ENCODE measurements around the gene SKOR1. TPM values are rescaled to one million over a fixed set of nuclear protein-coding genes. Genes with fewer than 3 reads are reported as not detected.

Gene SKOR1
- total and polyA plus RNA-seq, 9 donors: 0.05 to 1.2 (median 0.88) TPM

GRCh38 chr15:67816668-67817067 lies 8.6 kb upstream of the SKOR1 start:
- 91 to 96% (median 93%) methylated on average over 3 of the region's 3 CpGs for WGBS, 3 donors
- H3K27me3 ChIP-seq: peaks cover 5% of the 10 kb centered on the region
- H3K4me1 ChIP-seq (ENCODE audit: insufficient read depth): no peaks in the 10 kb centered on the region
- no peak overlapping the region for H3K4me3 ChIP-seq
- H3K9me3 ChIP-seq: peaks cover 0 to 3% of the 10 kb centered on the region in 2 donors
- no peaks in the 10 kb centered on the region for H3K36me3 ChIP-seq
- intact Hi-C loops (cut with DNase I): loop anchor here in 1 of 4 donors (10.0 kb wide), 1 partner anchor 342 kb away; no protein-coding TSS in a partner anchor
- H3K27ac ChIP-seq: no peak overlapping the region
- DNase-seq: no peak
- TF ChIP-seq, protein P1, sequence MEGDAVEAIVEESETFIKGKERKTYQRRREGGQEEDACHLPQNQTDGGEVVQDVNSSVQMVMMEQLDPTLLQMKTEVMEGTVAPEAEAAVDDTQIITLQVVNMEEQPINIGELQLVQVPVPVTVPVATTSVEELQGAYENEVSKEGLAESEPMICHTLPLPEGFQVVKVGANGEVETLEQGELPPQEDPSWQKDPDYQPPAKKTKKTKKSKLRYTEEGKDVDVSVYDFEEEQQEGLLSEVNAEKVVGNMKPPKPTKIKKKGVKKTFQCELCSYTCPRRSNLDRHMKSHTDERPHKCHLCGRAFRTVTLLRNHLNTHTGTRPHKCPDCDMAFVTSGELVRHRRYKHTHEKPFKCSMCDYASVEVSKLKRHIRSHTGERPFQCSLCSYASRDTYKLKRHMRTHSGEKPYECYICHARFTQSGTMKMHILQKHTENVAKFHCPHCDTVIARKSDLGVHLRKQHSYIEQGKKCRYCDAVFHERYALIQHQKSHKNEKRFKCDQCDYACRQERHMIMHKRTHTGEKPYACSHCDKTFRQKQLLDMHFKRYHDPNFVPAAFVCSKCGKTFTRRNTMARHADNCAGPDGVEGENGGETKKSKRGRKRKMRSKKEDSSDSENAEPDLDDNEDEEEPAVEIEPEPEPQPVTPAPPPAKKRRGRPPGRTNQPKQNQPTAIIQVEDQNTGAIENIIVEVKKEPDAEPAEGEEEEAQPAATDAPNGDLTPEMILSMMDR (IDR thresholded peaks at IDR 0.05): no peak
- TF ChIP-seq POLR2A (IDR thresholded peaks at IDR 0.05): no peak

- Histone ChIP-seq H3K9me3 (peaks cover 0 to 3% of the 10 kb centered on the region in 2 donors), H3K27ac (no peak overlapping the region), H3K36me3 (no peaks in the 10 kb centered on the region), H3K4me1 (ENCODE audit: insufficient read depth) (no peaks in the 10 kb centered on the region), H3K4me3 (no peak overlapping the region), H3K27me3 (peaks cover 18% of the 10 kb centered on the region)
- TF ChIP-seq EP300 (IDR thresholded peaks at IDR 0.05): no peak
- TF ChIP-seq POLR2A (IDR thresholded peaks at IDR 0.05): no peak
- TF ChIP-seq, protein P1 (IDR thresholded peaks at IDR 0.05): no peak
- intact Hi-C loops (cut with DNase I): loop anchor here in 1 of 4 donors (10.0 kb wide), 1 partner anchor 344 kb away; no protein-coding TSS in a partner anchor
- WGBS, 3 donors: 60 to 72% (median 60%) methylated on average over 3 of the region's 3 CpGs
- peak in 1 of 5 donors; percentile 3 for DNase-seq
Measured at GRCh38 chr15:67818464-67818863, 6.8 kb upstream of the SKOR1 start.

DNA sequence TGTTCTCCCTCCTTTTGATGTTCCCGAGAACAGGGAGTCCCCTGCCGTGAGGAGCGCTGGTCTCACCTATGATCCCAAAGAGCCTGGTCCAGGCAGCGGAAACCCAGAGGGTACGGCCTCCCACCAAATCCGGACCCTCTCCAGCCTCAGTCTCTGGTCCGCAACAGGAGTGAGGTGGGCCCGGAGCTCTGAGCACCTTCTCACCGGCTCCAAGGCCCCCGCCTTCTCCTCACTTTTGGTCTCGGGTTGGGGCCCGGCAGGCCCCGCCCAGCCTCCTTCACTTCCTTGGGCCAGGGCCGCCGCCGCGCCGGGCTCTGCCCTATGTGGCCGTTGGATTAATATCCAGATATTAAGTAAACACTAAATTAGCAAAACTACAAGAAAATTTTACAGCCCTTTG lies 5.7 kb upstream of the SKOR1 start:
- no peak for DNase-seq
- intact Hi-C loops (cut with DNase I): loop anchor here in 1 of 4 donors (10.0 kb wide), 1 partner anchor 345 kb away; no protein-coding TSS in a partner anchor
- Histone ChIP-seq H3K36me3 (no peaks in the 10 kb centered on the region), H3K27ac (no peak overlapping the region), H3K4me3 (no peak overlapping the region), H3K27me3 (peaks cover 18% of the 10 kb centered on the region), H3K4me1 (ENCODE audit: insufficient read depth) (no peaks in the 10 kb centered on the region), H3K9me3 (peaks cover 0 to 3% of the 10 kb centered on the region in 2 donors)
- 11 to 18% (median 11%) methylated on average over 18 to 19 of the region's 19 CpGs for WGBS, 3 donors
- TF ChIP-seq POLR2A (IDR thresholded peaks at IDR 0.05) (no peak), EP300 (IDR thresholded peaks at IDR 0.05) (no peak)
- TF ChIP-seq, protein P1 (IDR thresholded peaks at IDR 0.05): no peak

- no peaks in the 10 kb centered on the region for H3K4me1 ChIP-seq (ENCODE audit: insufficient read depth)
Measured at GRCh38 chr15:67820122-67820991, 5.0 kb upstream of the SKOR1 start.

More at GRCh38 chr15:67820122-67820991, 5.0 kb upstream of the SKOR1 start:
- DNase-seq: no peak
- Histone ChIP-seq H3K36me3 (no peaks in the 10 kb centered on the region), H3K9me3 (peaks cover 0 to 3% of the 10 kb centered on the region in 2 donors), H3K27ac (no peak overlapping the region), H3K4me3 (no peak overlapping the region), H3K27me3 (peaks cover 18% of the 10 kb centered on the region)
- 6 to 8% (median 7%) methylated on average over 50 of the region's 50 CpGs for WGBS, 3 donors
- TF ChIP-seq, protein P1 (IDR thresholded peaks at IDR 0.05): no peak
- TF ChIP-seq EP300 (IDR thresholded peaks at IDR 0.05): no peak
- intact Hi-C loops (cut with DNase I): no loop called here
